Thyroid gland (tissue), 4 donors: ENCODE results near the gene AKIRIN1. TPM values are rescaled to one million over a fixed set of nuclear protein-coding genes. Genes with fewer than 3 reads are reported as not detected.

Experiments
- DNase-seq, 2 donors: peaks; one replicate each; pipeline ENCODE4 v3.0.0-alpha.2; 2019
- H3K27ac ChIP-seq, 3 donors: fragments of 200-600 bp; sonication (generic); 1 replicate in 2 of 3; 2 replicates in 1 of 3; pipeline ENCODE4 v1.5.1; 2016 to 2019; ENCODE audit warnings: mild to moderate bottlenecking in 1 of 3, moderate library complexity in 1 of 3
- H3K27me3 ChIP-seq: fragments of 200-600 bp; sonication (generic); one replicate; pipeline ENCODE4 v1.5.1; 2019
- H3K36me3 ChIP-seq, 2 donors: fragments of 200-600 bp; sonication (generic); one replicate each; pipeline ENCODE4 v1.5.1; 2016 to 2019
- H3K4me1 ChIP-seq, 2 donors: fragments of 200-600 bp; sonication (generic); one replicate each; pipeline ENCODE4 v1.5.1; 2017 to 2019
- H3K4me3 ChIP-seq, 3 donors: fragments of 200-600 bp; sonication (generic); replicated peaks in 1 of 3; 1 replicate in 2 of 3; 2 replicates in 1 of 3; pipeline ENCODE4 v1.5.1; 2016; ENCODE audit warnings: mild to moderate bottlenecking in 1 of 3
- H3K9me3 ChIP-seq: fragments of 200-600 bp; sonication (generic); one replicate; pipeline ENCODE4 v1.5.1; 2017
- POLR2A ChIP-seq, 2 donors: fragments of 450-650 bp; IDR thresholded peaks; one replicate each; pipeline ENCODE4 v1.6.1; 2017; ENCODE audit warnings: antibody characterized with exemption in 2 of 2, mild to moderate bottlenecking in 2 of 2, moderate library complexity in 1 of 2
- WGBS, 2 donors: methylation state at CpG; one replicate each; pipeline ENCODE4 v1.1.5; 2017; 5-methylcytosine and 5-hydroxymethylcytosine counted together
- intact Hi-C: fragments of 100-400 bp; cut with DNase I; formaldehyde crosslinking; loops from one replicate; pipeline ENCODE4 v1.15.1; 2023
- total RNA-seq, 4 donors: library from RNA; depleted of rRNA; stranded (reverse); fragments of >200 nt; gene quantifications; one replicate each; pipeline ENCODE4 v1.2.3, GENCODE V29; 2016
- TF ChIP-seq, protein P1 (sequence below), 6 experiments: fragments of 200-600 bp in 3 of 6; fragments of 450-650 bp in 3 of 6; sonication (generic) in 3 of 6; IDR thresholded peaks; one replicate each; pipeline ENCODE4 v1.5.1; 2016 to 2019; ENCODE audit warnings: antibody characterized with exemption in 6 of 6, mild to moderate bottlenecking in 2 of 6, inconsistent platforms in 1 of 6, moderate library complexity in 1 of 6

The AKIRIN1 gene
- total RNA-seq, 4 donors from 2014 or later, result 46.8 to 64.6 (median 56.7) TPM

DNA sequence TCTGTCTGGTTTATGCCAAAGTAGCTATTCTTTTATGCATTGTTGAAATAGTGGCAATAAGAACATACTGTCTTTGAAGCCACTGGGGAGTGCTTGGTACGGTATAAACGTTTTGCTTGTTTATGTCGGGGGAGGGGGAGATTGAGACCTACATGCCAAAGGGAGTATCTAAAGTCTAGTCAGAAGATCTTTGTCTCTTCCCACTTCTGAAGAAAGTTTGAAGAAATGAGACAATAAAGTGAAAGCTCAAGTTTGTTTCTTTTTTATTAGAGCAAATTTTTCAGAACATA lies 6.8 kb downstream of the AKIRIN1 start:
- no peaks in the 10 kb centered on the region for H3K27me3 ChIP-seq
- H3K4me3 ChIP-seq, result no peak overlapping the region
- intact Hi-C loops, result no loop called here
- no peak for DNase-seq
- H3K36me3 ChIP-seq, result peaks cover 19 to 29% of the 10 kb centered on the region in 2 donors
- TF ChIP-seq, protein P1, sequence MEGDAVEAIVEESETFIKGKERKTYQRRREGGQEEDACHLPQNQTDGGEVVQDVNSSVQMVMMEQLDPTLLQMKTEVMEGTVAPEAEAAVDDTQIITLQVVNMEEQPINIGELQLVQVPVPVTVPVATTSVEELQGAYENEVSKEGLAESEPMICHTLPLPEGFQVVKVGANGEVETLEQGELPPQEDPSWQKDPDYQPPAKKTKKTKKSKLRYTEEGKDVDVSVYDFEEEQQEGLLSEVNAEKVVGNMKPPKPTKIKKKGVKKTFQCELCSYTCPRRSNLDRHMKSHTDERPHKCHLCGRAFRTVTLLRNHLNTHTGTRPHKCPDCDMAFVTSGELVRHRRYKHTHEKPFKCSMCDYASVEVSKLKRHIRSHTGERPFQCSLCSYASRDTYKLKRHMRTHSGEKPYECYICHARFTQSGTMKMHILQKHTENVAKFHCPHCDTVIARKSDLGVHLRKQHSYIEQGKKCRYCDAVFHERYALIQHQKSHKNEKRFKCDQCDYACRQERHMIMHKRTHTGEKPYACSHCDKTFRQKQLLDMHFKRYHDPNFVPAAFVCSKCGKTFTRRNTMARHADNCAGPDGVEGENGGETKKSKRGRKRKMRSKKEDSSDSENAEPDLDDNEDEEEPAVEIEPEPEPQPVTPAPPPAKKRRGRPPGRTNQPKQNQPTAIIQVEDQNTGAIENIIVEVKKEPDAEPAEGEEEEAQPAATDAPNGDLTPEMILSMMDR (IDR thresholded peaks at IDR 0.05), result no peak
- TF ChIP-seq POLR2A (IDR thresholded peaks at IDR 0.05), result no peak
- peak overlapping the region in 1 of 3 donors; percentile 10 for H3K27ac ChIP-seq
- no peaks in the 10 kb centered on the region for H3K9me3 ChIP-seq
- 49 to 63% methylated on average over 3 of the region's 3 CpGs for WGBS, 2 donors
- peaks cover 11 to 15% of the 10 kb centered on the region in 2 donors for H3K4me1 ChIP-seq

DNA sequence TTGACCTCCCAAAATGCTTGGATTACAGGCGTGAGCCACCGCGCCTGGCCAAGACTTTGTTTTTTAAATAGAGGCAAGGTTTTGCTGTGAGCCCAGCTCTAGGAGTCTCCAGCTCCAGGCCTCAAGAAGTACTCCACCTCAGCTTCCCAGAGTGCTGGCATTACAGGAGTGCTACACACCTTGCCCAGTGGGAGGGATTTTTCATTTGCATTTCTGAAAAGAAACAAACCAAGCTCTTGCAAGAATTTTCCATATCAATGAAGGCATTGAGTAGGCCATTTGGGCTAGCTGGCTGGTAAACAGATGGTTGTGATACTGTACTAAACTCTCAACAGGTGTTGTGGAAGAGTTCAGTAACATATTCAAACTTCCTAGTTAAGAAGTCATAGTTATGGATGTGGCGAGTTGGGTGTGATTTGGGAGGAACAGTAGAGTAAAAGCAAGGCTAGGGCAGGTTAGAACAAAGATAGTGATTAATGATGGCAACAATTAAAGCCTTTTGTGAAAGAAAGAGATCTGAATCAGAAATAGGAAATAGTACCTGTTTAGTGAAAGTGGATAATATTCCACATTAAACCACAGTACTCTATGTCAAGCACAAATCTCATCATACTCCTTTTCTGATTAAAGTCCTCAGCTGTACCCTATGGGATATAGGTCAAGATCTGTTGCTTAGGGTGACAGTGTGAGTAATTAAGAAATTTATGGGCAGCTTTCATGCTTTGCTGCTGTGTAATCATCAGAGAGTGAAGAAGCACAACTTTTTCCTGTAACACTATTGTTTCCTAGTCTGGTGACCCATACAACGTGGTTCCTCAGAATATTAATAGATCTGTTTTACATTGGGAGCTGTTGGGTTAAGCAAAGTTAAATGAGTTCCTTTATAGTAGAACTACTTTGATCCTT lies 10.7 kb downstream of the AKIRIN1 start:
- WGBS, 2 donors, result 87 to 90% methylated on average over 5 of the region's 5 CpGs
- no peaks in the 10 kb centered on the region for H3K9me3 ChIP-seq
- H3K36me3 ChIP-seq, result peaks cover 57 to 68% of the 10 kb centered on the region in 2 donors
- no peak for DNase-seq
- intact Hi-C loops, result no loop called here
- no peaks in the 10 kb centered on the region for H3K27me3 ChIP-seq
- H3K4me3 ChIP-seq, result no peak overlapping the region
- no peak overlapping the region for H3K27ac ChIP-seq
- TF ChIP-seq, protein P1 (IDR thresholded peaks at IDR 0.05), result no peak
- TF ChIP-seq POLR2A (IDR thresholded peaks at IDR 0.05), result no peak
- peaks cover 9 to 11% of the 10 kb centered on the region in 2 donors for H3K4me1 ChIP-seq

DNA sequence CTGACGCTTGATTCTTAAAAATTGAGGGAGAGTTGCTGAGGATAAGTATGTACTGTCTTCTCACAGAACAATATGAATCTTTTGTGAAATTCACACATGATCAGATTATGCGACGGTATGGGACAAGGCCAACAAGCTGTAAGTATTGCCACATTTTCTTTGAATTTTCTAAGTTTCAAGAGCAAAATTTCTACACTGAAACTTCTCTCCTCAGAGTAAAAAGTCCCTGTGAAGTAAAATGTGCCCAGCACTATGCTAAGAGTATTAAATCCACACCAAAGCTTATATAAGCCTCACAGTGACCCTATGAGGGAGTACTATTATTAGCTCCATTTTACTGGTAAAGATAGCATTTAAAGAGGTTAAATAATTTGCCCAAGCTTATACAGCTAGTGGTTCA lies 12.2 kb downstream of the AKIRIN1 start:
- WGBS, 2 donors, result 80% methylated on average over 3 of the region's 3 CpGs
- Histone ChIP-seq H3K4me3 (no peak overlapping the region), H3K4me1 (no peaks in the 10 kb centered on the region), H3K27ac (no peak overlapping the region), H3K9me3 (no peaks in the 10 kb centered on the region), H3K36me3 (peaks cover 62 to 78% of the 10 kb centered on the region in 2 donors), H3K27me3 (no peaks in the 10 kb centered on the region)
- no peak for DNase-seq
- TF ChIP-seq POLR2A (IDR thresholded peaks at IDR 0.05), result no peak
- TF ChIP-seq, protein P1 (IDR thresholded peaks at IDR 0.05), result no peak
- intact Hi-C loops, result no loop called here

DNA sequence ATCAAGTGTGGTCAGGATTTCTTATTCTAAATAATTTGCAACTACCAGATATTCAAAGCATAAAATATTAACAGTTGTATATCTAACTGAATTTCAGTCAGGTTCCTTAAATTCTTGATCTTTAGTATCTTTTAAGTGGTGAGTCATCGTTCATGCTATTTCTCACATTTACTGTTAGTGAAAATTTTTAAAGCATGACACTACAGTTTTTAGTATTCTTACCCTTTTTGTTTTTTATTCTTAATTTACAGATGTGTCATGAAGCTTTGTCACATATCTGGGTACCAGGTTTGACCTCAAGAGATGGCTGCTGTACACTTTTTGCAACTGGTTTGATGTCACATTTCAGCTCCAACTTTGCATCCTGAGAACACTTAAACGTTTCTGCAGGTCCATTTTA lies 12.7 kb downstream of the AKIRIN1 start:
- 75 to 84% methylated on average over 2 of the region's 2 CpGs for WGBS, 2 donors

DNA sequence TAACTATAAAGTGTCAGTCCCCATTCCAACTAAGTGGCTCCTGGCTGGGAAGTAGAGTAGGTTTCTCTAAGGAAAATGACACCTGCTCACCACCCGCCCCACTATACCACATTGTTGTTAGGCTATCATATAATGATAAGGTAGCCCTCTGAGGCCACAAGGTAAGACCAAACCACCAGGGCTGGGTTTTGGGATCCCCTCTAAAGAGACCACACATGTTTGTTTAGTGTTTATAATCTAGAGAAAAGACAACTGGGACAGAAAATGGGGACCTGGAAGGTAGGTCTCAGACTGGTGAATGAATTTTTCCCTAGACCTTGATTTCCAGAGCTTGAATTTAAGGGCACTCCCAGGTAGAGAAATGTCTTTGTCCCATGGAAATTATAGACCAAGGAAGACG lies 15.2 kb downstream of the AKIRIN1 start:
- no peak for DNase-seq
- intact Hi-C loops, result no loop called here
- Histone ChIP-seq H3K9me3 (no peaks in the 10 kb centered on the region), H3K27me3 (no peaks in the 10 kb centered on the region), H3K36me3 (peaks cover 67 to 79% of the 10 kb centered on the region in 2 donors), H3K4me3 (no peak overlapping the region), H3K27ac (no peak overlapping the region), H3K4me1 (no peaks in the 10 kb centered on the region)
- WGBS, 2 donors, result 64 to 97% methylated on average over 2 of the region's 2 CpGs
- TF ChIP-seq, protein P1 (IDR thresholded peaks at IDR 0.05), result no peak
- TF ChIP-seq POLR2A (IDR thresholded peaks at IDR 0.05), result no peak

More for the DNA sequence above, 12.7 kb downstream of the AKIRIN1 start:
- Histone ChIP-seq H3K4me3 (no peak overlapping the region), H3K4me1 (no peaks in the 10 kb centered on the region), H3K27ac (no peak overlapping the region), H3K36me3 (peaks cover 63 to 83% of the 10 kb centered on the region in 2 donors), H3K27me3 (no peaks in the 10 kb centered on the region), H3K9me3 (no peaks in the 10 kb centered on the region)
- no peak for TF ChIP-seq POLR2A (IDR thresholded peaks at IDR 0.05)
- TF ChIP-seq, protein P1 (IDR thresholded peaks at IDR 0.05), result no peak
- no peak for DNase-seq
- intact Hi-C loops, result no loop called here
